NCI-H2029 treated with DMSO at 0.1 percent for 48 hours (cell line): ENCODE measurements around the gene B4GALT5.
"Not testable (repeated sequence)": the region's sequence is repeated elsewhere in the genome, so short reads cannot be mapped to it uniquely, and the experiment has no call there.

Experiments used
- DNase-seq: peaks from one replicate; lab custom pipeline; 2025; lab: John Stamatoyannopoulos, UW

The B4GALT5 gene

GRCh38 chr20:49729780-49730179, 16.1 kb upstream of the B4GALT5 start:
- no peak for DNase-seq

- peak; percentile 27 for DNase-seq
Measured at GRCh38 chr20:49727894-49728885, 14.5 kb upstream of the B4GALT5 start.

- DNase-seq: no peak
Measured at GRCh38 chr20:49727478-49727877, 13.8 kb upstream of the B4GALT5 start.

GRCh38 chr20:49725694-49726093, 12.0 kb upstream of the B4GALT5 start:
- DNase-seq: no peak

GRCh38 chr20:49725224-49725606, 11.5 kb upstream of the B4GALT5 start:
- not testable (repeated sequence) for DNase-seq

GRCh38 chr20:49724408-49725223, 10.9 kb upstream of the B4GALT5 start:
- no peak for DNase-seq

- not testable (repeated sequence) for DNase-seq
Measured at GRCh38 chr20:49723758-49724157, 10.1 kb upstream of the B4GALT5 start.

GRCh38 chr20:49721326-49721725, 7.6 kb upstream of the B4GALT5 start:
- not testable (repeated sequence) for DNase-seq

GRCh38 chr20:49715466-49715865, 1.8 kb upstream of the B4GALT5 start:
- DNase-seq: no peak

- DNase-seq: no peak
Measured at GRCh38 chr20:49712996-49713752, 504 bp downstream of the B4GALT5 start.

GRCh38 chr20:49712646-49712995, 1.1 kb downstream of the B4GALT5 start:
- no peak for DNase-seq

GRCh38 chr20:49712118-49712517, 1.6 kb downstream of the B4GALT5 start:
- no peak for DNase-seq

GRCh38 chr20:49711667-49711987, 2.1 kb downstream of the B4GALT5 start:
- no peak for DNase-seq

- no peak for DNase-seq
Measured at GRCh38 chr20:49710971-49711666, 2.6 kb downstream of the B4GALT5 start.

- no peak for DNase-seq
Measured at GRCh38 chr20:49707118-49707517, 6.6 kb downstream of the B4GALT5 start.

- no peak for DNase-seq
Measured at GRCh38 chr20:49706630-49707091, 7.0 kb downstream of the B4GALT5 start.

GRCh38 chr20:49705893-49706292, 7.8 kb downstream of the B4GALT5 start:
- not testable (repeated sequence) for DNase-seq

GRCh38 chr20:49705358-49705757, 8.3 kb downstream of the B4GALT5 start:
- no peak for DNase-seq

- no peak for DNase-seq
Measured at GRCh38 chr20:49704932-49705336, 8.7 kb downstream of the B4GALT5 start.

GRCh38 chr20:49701916-49702315, 11.8 kb downstream of the B4GALT5 start:
- no peak for DNase-seq

GRCh38 chr20:49701241-49701790, 12.4 kb downstream of the B4GALT5 start:
- no peak for DNase-seq
